K562 (cell line): ENCODE data around the gene TIPIN. TPM values are rescaled to one million over a fixed set of nuclear protein-coding genes. Genes with fewer than 3 reads are reported as not detected.
A peak's percentile ranks its signal among the peaks of the same experiment; 100 is the strongest.
"Not testable (repeated sequence)": the region's sequence is repeated elsewhere in the genome, so short reads cannot be mapped to it uniquely, and the experiment has no call there.

Experiments used
- ATAC-seq: fragments of 200-7000 bp; cut with Tn5 transposase; 3 replicates; pipeline ENCODE4 v1.9.1; 2020; ENCODE audit warnings: moderate library complexity
- BruUV-seq: library from RNA; stranded (reverse); fragments of 400-500 nt; replicated peaks from 2 replicates; lab custom pipeline; 2021; lab: Mats Ljungman, UMichigan
- CTCF ChIA-PET: fragments of 300-600 bp; formaldehyde crosslinking; extraction: SDS; loops from one replicate; lab custom pipeline; 2021; ENCODE audit warnings: low intra/inter-chr PET ratio; lab: Yijun Ruan, JAX
- POLR2A ChIA-PET: fragments of 300-600, 350-650 bp; sonication (Branson Sonifier 250); formaldehyde crosslinking; extraction: SDS; loops from one replicate; lab custom pipeline; 2021; ENCODE audit warnings: antibody characterized with exemption, inconsistent platforms; lab: Yijun Ruan, JAX
- DNase-seq, 4 experiments: peaks; one replicate each; pipeline versions ENCODE4 v3.0.0 to v3.0.0-alpha.2; 2011 to 2018; ENCODE audit warnings: low spot score in 3 of 4, mixed read lengths in 3 of 4; ENCODE audit errors: extremely low read depth in 1 of 4
- FAIRE-seq: peaks from 2 replicates; lab custom pipeline; 2011; peaks lifted over from hg19 to GRCh38; lab: Jason Lieb, UNC
- H2AFZ ChIP-seq: 2 replicates; pipeline ENCODE4 v1.6.0; 2011; ENCODE audit warnings: low read depth, low read length, control low read depth, inconsistent platforms
- H3K27ac ChIP-seq: fragments of 200-600 bp; 3 replicates; pipeline ENCODE4 v1.8.0; 2011; ENCODE audit warnings: low read depth, mild to moderate bottlenecking, control low read depth, inconsistent platforms, low read length, moderate library complexity, mixed read lengths; ENCODE audit errors: extremely low read depth
- H3K27me3 ChIP-seq, 2 experiments: fragments of 300-600 bp in 1 of 2; 2 replicates in 1 of 2; 3 replicates in 1 of 2; pipeline versions ENCODE4 v1.6.0 to v1.8.0; 2011; ENCODE audit warnings: inconsistent platforms in 2 of 2, low read length in 2 of 2, mild to moderate bottlenecking in 1 of 2, mixed read lengths in 1 of 2, moderate library complexity in 1 of 2; ENCODE audit not compliant: control insufficient read depth in 2 of 2, insufficient read depth in 2 of 2
- H3K36me3 ChIP-seq: fragments of 300-600 bp; 3 replicates; pipeline ENCODE4 v1.8.0; 2011; ENCODE audit warnings: mild to moderate bottlenecking, low read length, inconsistent platforms; ENCODE audit not compliant: control insufficient read depth, insufficient read depth
- H3K4me1 ChIP-seq, 2 experiments: fragments of 200-600 bp in 1 of 2; replicated peaks in 1 of 2; 2 replicates in 1 of 2; 3 replicates in 1 of 2; pipeline versions ENCODE4 v1.5.1 to v1.8.0; 2011; ENCODE audit warnings: inconsistent platforms in 2 of 2, low read length in 2 of 2, mild to moderate bottlenecking in 1 of 2, mixed read lengths in 1 of 2, moderate library complexity in 1 of 2; ENCODE audit not compliant: control insufficient read depth in 2 of 2, insufficient read depth in 2 of 2
- H3K4me2 ChIP-seq: 2 replicates; pipeline ENCODE4 v1.6.1; 2011; ENCODE audit warnings: low read length, control low read depth, inconsistent platforms, mixed read lengths; ENCODE audit not compliant: insufficient read depth
- H3K4me3 ChIP-seq: fragments of 200-600 bp; sonication (generic), shearing (Covaris generic); 2 replicates; pipeline ENCODE4 v1.5.1; 2016; ENCODE audit warnings: control low read depth, inconsistent platforms
- H3K79me2 ChIP-seq: fragments of 200-600 bp; 3 replicates; pipeline ENCODE4 v1.8.0; 2011; ENCODE audit warnings: low read length, inconsistent platforms; ENCODE audit not compliant: control insufficient read depth, insufficient read depth
- H3K9ac ChIP-seq, 2 experiments: 2 replicates each; pipeline versions ENCODE4 v1.6.0 to v1.6.1; 2011; ENCODE audit warnings: low read depth in 2 of 2, low read length in 2 of 2, control low read depth in 1 of 2, inconsistent platforms in 1 of 2, mild to moderate bottlenecking in 1 of 2, mixed read lengths in 1 of 2; ENCODE audit not compliant: insufficient read depth in 1 of 2
- H3K9me1 ChIP-seq: one replicate; pipeline ENCODE4 v1.6.0; 2011; ENCODE audit warnings: inconsistent platforms, mild to moderate bottlenecking, low read length, moderate library complexity; ENCODE audit not compliant: control insufficient read depth, insufficient read depth
- H3K9me3 ChIP-seq: replicated peaks from 2 replicates; pipeline ENCODE4 v1.5.1; 2011; ENCODE audit warnings: low read depth, low read length, inconsistent platforms; ENCODE audit not compliant: control insufficient read depth, insufficient read depth
- H4K20me1 ChIP-seq: replicated peaks from 2 replicates; pipeline ENCODE4 v1.6.1; 2011; ENCODE audit warnings: low read length, inconsistent platforms, mixed read lengths; ENCODE audit not compliant: control insufficient read depth, insufficient read depth
- CEBPB ChIP-seq: fragments of 450-650 bp; IDR thresholded peaks from 2 replicates; pipeline ENCODE4 v1.6.1; 2016; ENCODE audit warnings: missing genetic modification characterization, missing compliant biosample characterization
- CSDE1 ChIP-seq, 2 experiments: fragments of 450-650 bp; IDR thresholded peaks; 2 replicates each; pipeline ENCODE4 v1.6.1; 2016; ENCODE audit warnings: mild to moderate bottlenecking in 1 of 2
- ETV6 ChIP-seq, 3 experiments: fragments of 150-350 bp in 1 of 3; sonication (generic) in 1 of 3; formaldehyde crosslinking in 1 of 3; IDR thresholded peaks; 2 replicates each; pipeline versions ENCODE4 v1.6.1 to v1.8.0; 2014 to 2022; ENCODE audit warnings: borderline replicate concordance in 2 of 3, low read depth in 2 of 3, antibody characterized with exemption in 1 of 3, low read length in 1 of 3, mild to moderate bottlenecking in 1 of 3, missing genetic modification reagents in 1 of 3
- GABPA ChIP-seq: fragments of 200-800 bp; sonication (Bioruptor generic); conservative IDR thresholded peaks from 2 replicates; pipeline ENCODE4 v1.6.1; 2016; ENCODE audit warnings: low read depth, missing genetic modification characterization, missing compliant biosample characterization
- HDAC2 ChIP-seq: fragments of 450-650 bp; IDR thresholded peaks from 2 replicates; pipeline ENCODE4 v1.6.1; 2016; ENCODE audit warnings: mild to moderate bottlenecking
- SPI1 ChIP-seq: IDR thresholded peaks from 2 replicates; pipeline ENCODE4 v1.6.1; 2011; ENCODE audit warnings: low read depth, low read length, control low read depth, borderline replicate concordance
- TAF7 ChIP-seq: fragments of 450-650 bp; IDR thresholded peaks from 2 replicates; pipeline ENCODE4 v1.6.1; 2016; ENCODE audit warnings: missing genetic modification characterization, missing compliant biosample characterization
- WHSC1 ChIP-seq: IDR thresholded peaks from one replicate; pipeline ENCODE4 v1.6.1; 2012; ENCODE audit warnings: low read length, control low read depth, inconsistent platforms
- WGBS: fragments of 100-300 bp; shearing (Covaris generic); methylation state at CpG from one replicate; pipeline ENCODE4 v1.1.6; 2016; ENCODE audit warnings: low coverage, mixed read lengths; ENCODE audit not compliant: insufficient coverage; ENCODE audit errors: missing lambda C conversion rate; 5-methylcytosine and 5-hydroxymethylcytosine counted together
- in situ Hi-C: fragments of 300-500 bp; cut with MboI; formaldehyde crosslinking; loops from 4 replicates; pipeline ENCODE4 v1.15.0; 2018; ENCODE audit warnings: inconsistent platforms, mixed read lengths
- intact Hi-C: fragments of 100-400 bp; cut with micrococcal nuclease; formaldehyde crosslinking; loops from 2 replicates; pipeline ENCODE4 v1.14.2; 2022
- polyA plus RNA-seq, 8 experiments: library from polyadenylated mRNA; depleted of rRNA in 4 of 8; stranded (reverse) in 5 of 8; unstranded in 3 of 8; fragments of >200 nt; fragmentation: Nextera tagmentation in 2 of 8; fragmentation: Illumina TruSeq in 1 of 8; extraction: Ambion mirVana in 2 of 8; extraction: Trizol in 1 of 8; gene quantifications; 2 replicates each; pipeline versions ENCODE4 v1.2.1 to v1.2.3, GENCODE V29; 2011 to 2014; ENCODE audit warnings: inconsistent platforms in 1 of 8, missing spikeins in 1 of 8
- total RNA-seq, 7 experiments: library from RNA; depleted of rRNA in 6 of 7; stranded (reverse); fragments of >200 nt in 6 of 7; fragmentation: Illumina TruSeq in 2 of 7; extraction: Trizol in 2 of 7; gene quantifications; 2 replicates each; pipeline versions ENCODE4 v1.2.1 to v1.2.3, GENCODE V29; 2011 to 2021; ENCODE audit warnings: low replicate concordance in 1 of 7
- TF ChIP-seq, protein P1 (sequence below): sonication (generic); formaldehyde crosslinking; IDR thresholded peaks from 2 replicates; pipeline ENCODE4 v1.8.0; 2022; ENCODE audit warnings: mild to moderate bottlenecking, low read depth, missing genetic modification reagents
- TF ChIP-seq, protein P2 (sequence below): fragments of 450-650 bp; formaldehyde crosslinking; IDR thresholded peaks from 2 replicates; pipeline ENCODE4 v1.4.0; 2020; ENCODE audit warnings: mild to moderate bottlenecking, moderate library complexity

The TIPIN gene
- total and polyA plus RNA-seq, 9 of the 15 experiments (the other 6 are each of a cell fraction or from before 2014, with no cell fraction given), result 22.9 to 61.4 (median 42.0) TPM

DNA sequence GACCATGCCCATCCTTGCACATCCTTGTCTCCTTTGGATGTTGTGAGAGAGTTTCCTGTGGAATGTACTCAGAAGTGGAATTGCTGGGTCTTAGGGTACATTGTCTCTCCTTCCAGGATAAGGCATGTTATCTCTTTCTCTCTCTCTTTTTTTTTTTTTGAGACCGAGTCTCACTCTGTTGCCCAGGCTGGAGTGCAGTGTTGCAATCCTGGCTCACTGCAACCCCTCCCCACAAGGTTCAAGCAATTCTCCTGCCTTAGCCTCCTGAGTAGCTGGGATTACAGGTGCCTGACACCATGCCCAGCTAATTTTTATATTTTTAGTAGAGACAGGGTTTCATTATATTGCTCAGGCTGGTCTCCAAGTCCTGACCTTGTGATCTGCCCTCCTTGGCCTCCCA lies 36.6 kb upstream of the TIPIN start:
- H2AFZ ChIP-seq, H3K4me3 ChIP-seq, H3K9me1 ChIP-seq, intact Hi-C loops, FAIRE-seq, POLR2A ChIA-PET, H3K27ac ChIP-seq, DNase-seq, ATAC-seq, in situ Hi-C loops, H3K9ac ChIP-seq, H3K4me2 ChIP-seq, H3K27me3 ChIP-seq, BruUV-seq, H3K9me3 ChIP-seq: not testable (repeated sequence)
- H4K20me1 ChIP-seq, result peaks cover 11% of the 10 kb centered on the region
- peaks cover 12 to 27% of the 10 kb centered on the region in 2 experiments; a peak in 3 of 5 replicates for H3K4me1 ChIP-seq
- H3K36me3 ChIP-seq, result peaks cover 60% of the 10 kb centered on the region; the same call in 2 of the 3 replicates
- CTCF ChIA-PET, result interaction anchor here (0.6 kb wide), 1 partner anchor 62 kb away, joined by 3 read pairs; no protein-coding TSS in a partner anchor
- TF ChIP-seq CEBPB (tag), result peak; percentile 59
- no CpG with 5 or more reads among the region's 1 CpG for WGBS
- peaks cover 91% of the 10 kb centered on the region for H3K79me2 ChIP-seq

DNA sequence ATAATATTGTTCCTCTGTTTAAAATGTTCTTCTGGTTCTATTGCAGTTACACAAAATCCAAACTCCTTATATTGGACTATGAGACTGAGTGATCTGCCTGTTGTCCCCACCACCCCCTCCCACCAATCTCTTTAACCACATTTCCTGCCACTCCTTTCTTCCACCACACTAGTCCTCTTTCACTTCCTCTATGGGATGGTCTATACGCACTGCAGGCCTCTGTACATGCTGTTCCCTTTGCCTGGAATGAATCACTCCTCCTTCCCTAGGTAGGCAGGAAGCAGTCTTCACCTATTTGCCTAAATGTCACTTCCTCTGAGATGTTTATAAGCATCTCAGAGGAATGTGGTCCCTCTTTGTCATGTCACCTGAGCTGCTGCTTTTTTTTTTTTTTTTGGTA lies 34.2 kb upstream of the TIPIN start:
- BruUV-seq, result no TSS peak
- CTCF ChIA-PET, result no interaction called here
- Histone ChIP-seq H2AFZ (no peak overlapping the region), H3K4me3 (no peak overlapping the region), H3K9me1 (no peaks in the 10 kb centered on the region), H3K4me1 (peaks cover 21 to 29% of the 10 kb centered on the region in 2 experiments; a peak in 3 of 5 replicates), H3K36me3 (peaks cover 48% of the 10 kb centered on the region; the same call in 2 of the 3 replicates), H3K9ac (no peak overlapping the region), H3K27ac (no peak overlapping the region), H3K27me3 (no peaks in the 10 kb centered on the region), H3K4me2 (no peak overlapping the region), H3K79me2 (peaks cover 92% of the 10 kb centered on the region), H4K20me1 (peaks cover 16% of the 10 kb centered on the region), H3K9me3 (no peaks in the 10 kb centered on the region)
- FAIRE-seq, result peak; percentile 11
- intact Hi-C loops (no loop called here), in situ Hi-C loops (no loop called here)
- POLR2A ChIA-PET, result no interaction called here
- no peak for ATAC-seq
- WGBS, result 29% methylated on average over 1 of the region's 1 CpG
- peak in 2 of 4 experiments; percentile 27 to 41 for DNase-seq
- peak; percentile 78; the same call in 1 of the 2 replicates for TF ChIP-seq SPI1
- TF ChIP-seq WHSC1, result no peak
- TF ChIP-seq, protein P1, sequence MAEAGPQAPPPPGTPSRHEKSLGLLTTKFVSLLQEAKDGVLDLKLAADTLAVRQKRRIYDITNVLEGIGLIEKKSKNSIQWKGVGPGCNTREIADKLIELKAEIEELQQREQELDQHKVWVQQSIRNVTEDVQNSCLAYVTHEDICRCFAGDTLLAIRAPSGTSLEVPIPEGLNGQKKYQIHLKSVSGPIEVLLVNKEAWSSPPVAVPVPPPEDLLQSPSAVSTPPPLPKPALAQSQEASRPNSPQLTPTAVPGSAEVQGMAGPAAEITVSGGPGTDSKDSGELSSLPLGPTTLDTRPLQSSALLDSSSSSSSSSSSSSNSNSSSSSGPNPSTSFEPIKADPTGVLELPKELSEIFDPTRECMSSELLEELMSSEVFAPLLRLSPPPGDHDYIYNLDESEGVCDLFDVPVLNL, result no peak
- TF ChIP-seq CSDE1 (IDR thresholded peaks at IDR 0.05), result no peak
- TF ChIP-seq ETV6 (IDR thresholded peaks at IDR 0.05; ENCODE audit: borderline replicate concordance in 1 of 2, low read depth in 2 of 2, low read length in 1 of 2), result peak in 1 of 2 experiments; percentile 72; a peak in 1 of 4 replicates
- no peak for TF ChIP-seq ETV6 (CRISPR knock-in tag; IDR thresholded peaks at IDR 0.05; ENCODE audit: borderline replicate concordance)
- TF ChIP-seq, protein P2, sequence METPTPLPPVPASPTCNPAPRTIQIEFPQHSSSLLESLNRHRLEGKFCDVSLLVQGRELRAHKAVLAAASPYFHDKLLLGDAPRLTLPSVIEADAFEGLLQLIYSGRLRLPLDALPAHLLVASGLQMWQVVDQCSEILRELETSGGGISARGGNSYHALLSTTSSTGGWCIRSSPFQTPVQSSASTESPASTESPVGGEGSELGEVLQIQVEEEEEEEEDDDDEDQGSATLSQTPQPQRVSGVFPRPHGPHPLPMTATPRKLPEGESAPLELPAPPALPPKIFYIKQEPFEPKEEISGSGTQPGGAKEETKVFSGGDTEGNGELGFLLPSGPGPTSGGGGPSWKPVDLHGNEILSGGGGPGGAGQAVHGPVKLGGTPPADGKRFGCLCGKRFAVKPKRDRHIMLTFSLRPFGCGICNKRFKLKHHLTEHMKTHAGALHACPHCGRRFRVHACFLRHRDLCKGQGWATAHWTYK (CRISPR knock-in tag), result peak; percentile 85
- no peak for TF ChIP-seq HDAC2
- no peak for TF ChIP-seq TAF7 (tag)
- TF ChIP-seq GABPA, result 0 out of 2 replicates have a peak, but pooled peaks have one; percentile 25
